K562 (cell line): ENCODE data around the gene RNF141. TPM values are rescaled to one million over a fixed set of nuclear protein-coding genes. Genes with fewer than 3 reads are reported as not detected.
A peak's percentile ranks its signal among the peaks of the same experiment; 100 is the strongest.

Source experiments
- ARNT ChIP-seq, 2 experiments: fragments of 450-650 bp; IDR thresholded peaks; 2 replicates each; pipeline ENCODE4 v1.6.1; 2016; ENCODE audit warnings: mild to moderate bottlenecking in 1 of 2
- ESRRA ChIP-seq: fragments of 450-650 bp; IDR thresholded peaks from 2 replicates; pipeline ENCODE4 v1.6.1; 2014; ENCODE audit warnings: low read depth, mild to moderate bottlenecking, moderate library complexity, borderline replicate concordance
- POLR2AphosphoS2 ChIP-seq: IDR thresholded peaks from 2 replicates; pipeline ENCODE4 v1.6.1; 2012; ENCODE audit warnings: low read length, improper control_type of control experiment
- RAD21 ChIP-seq, 2 experiments: fragments of 250-450 bp in 1 of 2; fragments of 450-650 bp in 1 of 2; sonication (Bioruptor Pico) in 1 of 2; formaldehyde crosslinking in 1 of 2; IDR thresholded peaks in 1 of 2; conservative IDR thresholded peaks in 1 of 2; 2 replicates each; pipeline versions ENCODE4 v1.4.0 to v1.8.0; 2020 to 2022; ENCODE audit warnings: mild to moderate bottlenecking in 2 of 2, moderate library complexity in 1 of 2
- SRF ChIP-seq, 2 experiments: fragments of 250-450, 450-650 bp in 1 of 2; sonication (Bioruptor Pico) in 1 of 2; sonication (generic) in 1 of 2; formaldehyde crosslinking; IDR thresholded peaks; 2 replicates each; pipeline versions ENCODE4 v1.5.0 to v1.5.1; 2020 to 2022; ENCODE audit warnings: mild to moderate bottlenecking in 1 of 2, missing genetic modification reagents in 1 of 2
- polyA plus RNA-seq, 8 experiments: library from polyadenylated mRNA; depleted of rRNA in 4 of 8; stranded (reverse) in 5 of 8; unstranded in 3 of 8; fragments of >200 nt; fragmentation: Nextera tagmentation in 2 of 8; fragmentation: Illumina TruSeq in 1 of 8; extraction: Ambion mirVana in 2 of 8; extraction: Trizol in 1 of 8; gene quantifications; 2 replicates each; pipeline versions ENCODE4 v1.2.1 to v1.2.3, GENCODE V29; 2011 to 2014; ENCODE audit warnings: inconsistent platforms in 1 of 8, missing spikeins in 1 of 8
- total RNA-seq, 7 experiments: library from RNA; depleted of rRNA in 6 of 7; stranded (reverse); fragments of >200 nt in 6 of 7; fragmentation: Illumina TruSeq in 2 of 7; extraction: Trizol in 2 of 7; gene quantifications; 2 replicates each; pipeline versions ENCODE4 v1.2.1 to v1.2.3, GENCODE V29; 2011 to 2021; ENCODE audit warnings: low replicate concordance in 1 of 7
- TF ChIP-seq, protein P1 (sequence below), 2 experiments: fragments of 450-650 bp; IDR thresholded peaks; 2 replicates each; pipeline ENCODE4 v1.6.1; 2018; ENCODE audit warnings: mild to moderate bottlenecking in 2 of 2, low read depth in 1 of 2; ENCODE audit not compliant: partially characterized antibody in 2 of 2
- TF ChIP-seq, protein P2 (sequence below), 2 experiments: fragments of 250-450 bp in 1 of 2; fragments of 450-650 bp in 1 of 2; sonication (Bioruptor Pico) in 1 of 2; IDR thresholded peaks; 2 replicates each; pipeline versions ENCODE4 v1.6.1 to v1.8.0; 2016 to 2021; ENCODE audit warnings: mild to moderate bottlenecking in 2 of 2, moderate library complexity in 2 of 2, missing compliant biosample characterization in 1 of 2, missing genetic modification characterization in 1 of 2
- TF ChIP-seq, protein P3 (sequence below): fragments of 450-650 bp; IDR thresholded peaks from 2 replicates; pipeline ENCODE4 v1.6.1; 2017; ENCODE audit warnings: antibody characterized with exemption, mild to moderate bottlenecking

RNF141 gene
- total and polyA plus RNA-seq, 9 of the 15 experiments (the other 6 are each of a cell fraction or from before 2014, with no cell fraction given): 9.7 to 51.9 (median 18.9) TPM

DNA sequence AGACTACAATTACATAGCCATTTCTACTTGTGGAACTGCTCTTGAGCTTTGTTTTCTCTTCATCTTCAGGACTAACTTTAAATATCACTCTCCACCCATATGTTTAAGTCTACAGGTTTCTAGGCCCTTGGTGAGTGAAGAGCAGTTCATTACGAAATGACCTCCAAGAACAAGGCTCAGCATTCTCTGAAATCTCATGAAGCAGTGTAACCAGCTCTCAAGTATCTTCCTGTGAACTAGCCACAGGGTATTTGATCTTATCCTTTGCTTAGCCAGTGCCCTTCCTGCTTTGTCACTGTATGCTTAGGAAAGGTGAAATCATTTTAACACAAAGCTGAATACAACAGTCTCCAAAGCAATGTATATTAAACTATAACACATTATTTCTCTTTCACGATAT, 47.9 kb upstream of the RNF141 start (continued):
- TF ChIP-seq, protein P1, sequence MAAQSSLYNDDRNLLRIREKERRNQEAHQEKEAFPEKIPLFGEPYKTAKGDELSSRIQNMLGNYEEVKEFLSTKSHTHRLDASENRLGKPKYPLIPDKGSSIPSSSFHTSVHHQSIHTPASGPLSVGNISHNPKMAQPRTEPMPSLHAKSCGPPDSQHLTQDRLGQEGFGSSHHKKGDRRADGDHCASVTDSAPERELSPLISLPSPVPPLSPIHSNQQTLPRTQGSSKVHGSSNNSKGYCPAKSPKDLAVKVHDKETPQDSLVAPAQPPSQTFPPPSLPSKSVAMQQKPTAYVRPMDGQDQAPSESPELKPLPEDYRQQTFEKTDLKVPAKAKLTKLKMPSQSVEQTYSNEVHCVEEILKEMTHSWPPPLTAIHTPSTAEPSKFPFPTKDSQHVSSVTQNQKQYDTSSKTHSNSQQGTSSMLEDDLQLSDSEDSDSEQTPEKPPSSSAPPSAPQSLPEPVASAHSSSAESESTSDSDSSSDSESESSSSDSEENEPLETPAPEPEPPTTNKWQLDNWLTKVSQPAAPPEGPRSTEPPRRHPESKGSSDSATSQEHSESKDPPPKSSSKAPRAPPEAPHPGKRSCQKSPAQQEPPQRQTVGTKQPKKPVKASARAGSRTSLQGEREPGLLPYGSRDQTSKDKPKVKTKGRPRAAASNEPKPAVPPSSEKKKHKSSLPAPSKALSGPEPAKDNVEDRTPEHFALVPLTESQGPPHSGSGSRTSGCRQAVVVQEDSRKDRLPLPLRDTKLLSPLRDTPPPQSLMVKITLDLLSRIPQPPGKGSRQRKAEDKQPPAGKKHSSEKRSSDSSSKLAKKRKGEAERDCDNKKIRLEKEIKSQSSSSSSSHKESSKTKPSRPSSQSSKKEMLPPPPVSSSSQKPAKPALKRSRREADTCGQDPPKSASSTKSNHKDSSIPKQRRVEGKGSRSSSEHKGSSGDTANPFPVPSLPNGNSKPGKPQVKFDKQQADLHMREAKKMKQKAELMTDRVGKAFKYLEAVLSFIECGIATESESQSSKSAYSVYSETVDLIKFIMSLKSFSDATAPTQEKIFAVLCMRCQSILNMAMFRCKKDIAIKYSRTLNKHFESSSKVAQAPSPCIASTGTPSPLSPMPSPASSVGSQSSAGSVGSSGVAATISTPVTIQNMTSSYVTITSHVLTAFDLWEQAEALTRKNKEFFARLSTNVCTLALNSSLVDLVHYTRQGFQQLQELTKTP (IDR thresholded peaks at IDR 0.05; ENCODE audit: low read depth in 1 of 2, partially characterized antibody in 2 of 2): peak in 1 of 2 experiments; percentile 69
- TF ChIP-seq, protein P2, sequence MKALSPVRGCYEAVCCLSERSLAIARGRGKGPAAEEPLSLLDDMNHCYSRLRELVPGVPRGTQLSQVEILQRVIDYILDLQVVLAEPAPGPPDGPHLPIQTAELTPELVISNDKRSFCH (CRISPR knock-in tag; IDR thresholded peaks at IDR 0.05): no peak
- TF ChIP-seq, protein P2 (tag; IDR thresholded peaks at IDR 0.05): no peak
- TF ChIP-seq POLR2AphosphoS2: no peak
- no peak for TF ChIP-seq SRF (CRISPR knock-in tag; IDR thresholded peaks at IDR 0.05)
- TF ChIP-seq ARNT (IDR thresholded peaks at IDR 0.05): peak in 1 of 2 experiments; percentile 62; a peak in 1 of 4 replicates
- TF ChIP-seq, protein P3, sequence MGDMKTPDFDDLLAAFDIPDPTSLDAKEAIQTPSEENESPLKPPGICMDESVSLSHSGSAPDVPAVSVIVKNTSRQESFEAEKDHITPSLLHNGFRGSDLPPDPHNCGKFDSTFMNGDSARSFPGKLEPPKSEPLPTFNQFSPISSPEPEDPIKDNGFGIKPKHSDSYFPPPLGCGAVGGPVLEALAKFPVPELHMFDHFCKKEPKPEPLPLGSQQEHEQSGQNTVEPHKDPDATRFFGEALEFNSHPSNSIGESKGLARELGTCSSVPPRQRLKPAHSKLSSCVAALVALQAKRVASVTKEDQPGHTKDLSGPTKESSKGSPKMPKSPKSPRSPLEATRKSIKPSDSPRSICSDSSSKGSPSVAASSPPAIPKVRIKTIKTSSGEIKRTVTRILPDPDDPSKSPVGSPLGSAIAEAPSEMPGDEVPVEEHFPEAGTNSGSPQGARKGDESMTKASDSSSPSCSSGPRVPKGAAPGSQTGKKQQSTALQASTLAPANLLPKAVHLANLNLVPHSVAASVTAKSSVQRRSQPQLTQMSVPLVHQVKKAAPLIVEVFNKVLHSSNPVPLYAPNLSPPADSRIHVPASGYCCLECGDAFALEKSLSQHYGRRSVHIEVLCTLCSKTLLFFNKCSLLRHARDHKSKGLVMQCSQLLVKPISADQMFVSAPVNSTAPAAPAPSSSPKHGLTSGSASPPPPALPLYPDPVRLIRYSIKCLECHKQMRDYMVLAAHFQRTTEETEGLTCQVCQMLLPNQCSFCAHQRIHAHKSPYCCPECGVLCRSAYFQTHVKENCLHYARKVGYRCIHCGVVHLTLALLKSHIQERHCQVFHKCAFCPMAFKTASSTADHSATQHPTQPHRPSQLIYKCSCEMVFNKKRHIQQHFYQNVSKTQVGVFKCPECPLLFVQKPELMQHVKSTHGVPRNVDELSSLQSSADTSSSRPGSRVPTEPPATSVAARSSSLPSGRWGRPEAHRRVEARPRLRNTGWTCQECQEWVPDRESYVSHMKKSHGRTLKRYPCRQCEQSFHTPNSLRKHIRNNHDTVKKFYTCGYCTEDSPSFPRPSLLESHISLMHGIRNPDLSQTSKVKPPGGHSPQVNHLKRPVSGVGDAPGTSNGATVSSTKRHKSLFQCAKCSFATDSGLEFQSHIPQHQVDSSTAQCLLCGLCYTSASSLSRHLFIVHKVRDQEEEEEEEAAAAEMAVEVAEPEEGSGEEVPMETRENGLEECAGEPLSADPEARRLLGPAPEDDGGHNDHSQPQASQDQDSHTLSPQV: peak; percentile 57; the same call in 1 of the 2 replicates
- peak; percentile 74; the same call in 1 of the 2 replicates for TF ChIP-seq ESRRA
- 0 out of 4 replicates have a peak, but pooled peaks of 1 of the 2 experiments have one; percentile 11 for TF ChIP-seq RAD21 (CRISPR knock-in tag; conservative IDR thresholded peaks at IDR 0.05 in 1 of 2, IDR thresholded peaks at IDR 0.05 in 1 of 2)
